Tibial artery (tissue), 4 donors: ENCODE results near the gene ITGAV.

ENCODE experiments used
- DNase-seq, 2 donors: peaks; one replicate each; pipeline ENCODE4 v3.0.0-alpha.2; 2019
- H3K27ac ChIP-seq, 2 donors: fragments of 200-600 bp; sonication (generic) in 1 of 2; 1 replicate in 1 of 2; 2 replicates in 1 of 2; pipeline ENCODE4 v1.5.1; 2018 to 2019; ENCODE audit warnings: mild to moderate bottlenecking in 1 of 2
- H3K27me3 ChIP-seq, 2 donors: fragments of 200-600 bp; sonication (generic) in 1 of 2; one replicate each; pipeline versions ENCODE4 v1.5.1 to v1.6.0; 2016 to 2019
- H3K36me3 ChIP-seq, 3 donors: fragments of 200-600 bp; sonication (generic) in 2 of 3; one replicate each; pipeline ENCODE4 v1.5.1; 2016 to 2019; ENCODE audit warnings: mild to moderate bottlenecking in 2 of 3
- H3K4me1 ChIP-seq, 4 donors: fragments of 200-600 bp; sonication (generic) in 2 of 4; 1 replicate in 3 of 4; 2 replicates in 1 of 4; pipeline ENCODE4 v1.5.1; 2016 to 2019
- H3K4me3 ChIP-seq, 2 donors: fragments of 200-600 bp; sonication (generic) in 1 of 2; 1 replicate in 1 of 2; 2 replicates in 1 of 2; pipeline ENCODE4 v1.5.1; 2018 to 2019; ENCODE audit warnings: mild to moderate bottlenecking in 2 of 2
- H3K9me3 ChIP-seq, 3 donors: fragments of 200-600 bp; sonication (generic) in 1 of 3; one replicate each; pipeline ENCODE4 v1.5.1; 2016 to 2019
- intact Hi-C: fragments of 100-400 bp; cut with DNase I; formaldehyde crosslinking; loops from one replicate; pipeline ENCODE4 v1.15.0; 2023; ENCODE audit warnings: low total_unique reads
- TF ChIP-seq, protein P1 (sequence below), 2 experiments: fragments of 200-600 bp in 1 of 2; fragments of 450-650 bp in 1 of 2; IDR thresholded peaks; one replicate each; pipeline ENCODE4 v1.5.1; 2017 to 2019; ENCODE audit warnings: antibody characterized with exemption in 2 of 2, mild to moderate bottlenecking in 1 of 2, moderate library complexity in 1 of 2

The ITGAV gene

DNA sequence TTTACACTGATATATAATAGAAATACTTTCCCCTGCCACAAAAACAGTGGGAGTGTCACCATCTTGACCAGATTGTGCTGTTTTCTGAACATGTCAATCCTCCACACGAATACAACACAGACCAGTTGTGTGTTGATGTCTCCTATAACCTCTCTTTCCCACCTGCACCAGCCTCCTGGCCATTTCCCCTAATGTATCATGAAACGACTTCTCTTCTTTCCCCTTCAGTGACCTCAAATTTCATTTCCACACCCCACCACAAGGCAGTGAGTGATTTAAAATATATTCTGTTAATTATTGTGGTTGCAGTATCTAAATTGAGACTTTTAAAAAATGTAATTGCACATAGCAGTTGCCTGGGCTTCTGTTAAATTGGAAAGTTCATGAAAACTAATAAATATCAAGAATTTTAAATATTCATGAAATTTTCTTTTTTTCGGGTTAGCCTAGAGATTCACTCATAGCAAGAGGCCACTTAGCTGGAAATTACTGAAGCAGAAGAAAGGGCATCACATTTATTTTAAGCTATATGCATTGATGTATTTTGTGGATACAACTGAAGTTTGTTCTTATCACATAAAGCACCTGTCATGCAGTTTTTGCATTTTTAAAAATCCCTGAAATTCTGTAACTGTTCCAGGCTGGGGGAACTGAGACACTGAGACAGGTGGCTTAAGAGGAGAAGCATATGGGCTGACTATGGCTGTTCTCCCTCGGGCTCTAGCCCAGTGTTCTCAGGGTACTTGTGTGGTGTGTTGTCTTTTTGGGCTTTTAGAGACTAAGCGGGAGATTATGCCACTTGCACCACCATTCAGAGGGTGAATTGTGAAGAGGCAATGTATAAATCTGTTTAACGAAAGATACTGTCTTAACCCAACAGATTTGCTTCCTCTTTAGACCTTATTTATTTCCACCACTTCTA, 119.9 kb downstream of the ITGAV start:
- Histone ChIP-seq H3K9me3 (no peaks in the 10 kb centered on the region), H3K4me3 (no peak overlapping the region), H3K27me3 (no peaks in the 10 kb centered on the region), H3K27ac (no peak overlapping the region), H3K4me1 (peaks cover 0 to 8% (median 0%) of the 10 kb centered on the region in 4 donors), H3K36me3 (no peaks in the 10 kb centered on the region)
- intact Hi-C loops: no loop called here
- DNase-seq: no peak
- TF ChIP-seq, protein P1, sequence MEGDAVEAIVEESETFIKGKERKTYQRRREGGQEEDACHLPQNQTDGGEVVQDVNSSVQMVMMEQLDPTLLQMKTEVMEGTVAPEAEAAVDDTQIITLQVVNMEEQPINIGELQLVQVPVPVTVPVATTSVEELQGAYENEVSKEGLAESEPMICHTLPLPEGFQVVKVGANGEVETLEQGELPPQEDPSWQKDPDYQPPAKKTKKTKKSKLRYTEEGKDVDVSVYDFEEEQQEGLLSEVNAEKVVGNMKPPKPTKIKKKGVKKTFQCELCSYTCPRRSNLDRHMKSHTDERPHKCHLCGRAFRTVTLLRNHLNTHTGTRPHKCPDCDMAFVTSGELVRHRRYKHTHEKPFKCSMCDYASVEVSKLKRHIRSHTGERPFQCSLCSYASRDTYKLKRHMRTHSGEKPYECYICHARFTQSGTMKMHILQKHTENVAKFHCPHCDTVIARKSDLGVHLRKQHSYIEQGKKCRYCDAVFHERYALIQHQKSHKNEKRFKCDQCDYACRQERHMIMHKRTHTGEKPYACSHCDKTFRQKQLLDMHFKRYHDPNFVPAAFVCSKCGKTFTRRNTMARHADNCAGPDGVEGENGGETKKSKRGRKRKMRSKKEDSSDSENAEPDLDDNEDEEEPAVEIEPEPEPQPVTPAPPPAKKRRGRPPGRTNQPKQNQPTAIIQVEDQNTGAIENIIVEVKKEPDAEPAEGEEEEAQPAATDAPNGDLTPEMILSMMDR (IDR thresholded peaks at IDR 0.05): no peak

DNA sequence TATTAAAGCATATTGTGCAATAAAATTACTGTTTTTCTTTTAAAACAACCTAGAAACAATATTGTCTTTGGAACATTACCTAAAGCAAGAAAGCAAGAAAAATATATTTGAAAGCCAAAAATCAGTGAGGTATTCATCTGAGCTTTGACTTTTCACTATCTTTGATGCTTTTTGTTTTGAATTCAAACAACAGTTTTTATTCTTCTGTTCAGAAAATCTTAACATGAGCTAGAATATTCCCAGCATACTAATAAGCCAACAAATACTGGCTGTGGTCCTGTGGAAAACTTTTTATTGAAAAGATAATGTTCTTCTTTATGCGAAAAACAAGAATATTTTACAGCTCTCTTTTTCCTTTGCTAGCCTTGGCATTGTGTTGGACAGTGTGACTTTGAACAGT, 123.8 kb downstream of the ITGAV start:
- H3K27ac ChIP-seq: no peak overlapping the region
- no peaks in the 10 kb centered on the region for H3K36me3 ChIP-seq
- no peak overlapping the region for H3K4me3 ChIP-seq
- TF ChIP-seq, protein P1 (IDR thresholded peaks at IDR 0.05): no peak
- H3K4me1 ChIP-seq: peaks cover 0 to 8% (median 0%) of the 10 kb centered on the region in 4 donors
- H3K27me3 ChIP-seq: no peaks in the 10 kb centered on the region
- intact Hi-C loops: no loop called here
- no peak for DNase-seq
- no peaks in the 10 kb centered on the region for H3K9me3 ChIP-seq

DNA sequence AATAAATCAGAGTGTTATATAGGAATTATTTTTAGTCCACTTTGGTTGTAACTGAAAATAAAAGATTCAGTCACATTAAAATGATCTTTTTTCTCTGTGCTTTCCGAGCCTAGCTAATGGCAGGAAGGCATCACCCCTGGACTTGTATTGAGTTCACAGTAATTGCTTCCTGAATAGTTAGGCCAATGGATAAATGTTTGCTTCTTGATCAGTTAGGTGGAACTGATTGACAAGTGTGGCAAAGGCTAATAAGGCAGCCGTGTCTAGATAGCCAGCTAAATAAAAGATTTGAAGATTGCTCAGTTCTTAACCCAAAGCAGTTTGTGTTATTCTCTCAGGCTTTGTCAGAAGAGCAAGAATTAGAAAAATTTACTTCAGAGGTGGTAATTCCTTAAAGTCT, 124.8 kb downstream of the ITGAV start:
- peaks cover 0 to 8% (median 0%) of the 10 kb centered on the region in 4 donors for H3K4me1 ChIP-seq
- intact Hi-C loops: no loop called here
- TF ChIP-seq, protein P1 (IDR thresholded peaks at IDR 0.05): no peak
- no peak overlapping the region for H3K27ac ChIP-seq
- no peak overlapping the region for H3K4me3 ChIP-seq
- H3K9me3 ChIP-seq: no peaks in the 10 kb centered on the region
- H3K27me3 ChIP-seq: no peaks in the 10 kb centered on the region
- DNase-seq: no peak
- H3K36me3 ChIP-seq: no peaks in the 10 kb centered on the region

DNA sequence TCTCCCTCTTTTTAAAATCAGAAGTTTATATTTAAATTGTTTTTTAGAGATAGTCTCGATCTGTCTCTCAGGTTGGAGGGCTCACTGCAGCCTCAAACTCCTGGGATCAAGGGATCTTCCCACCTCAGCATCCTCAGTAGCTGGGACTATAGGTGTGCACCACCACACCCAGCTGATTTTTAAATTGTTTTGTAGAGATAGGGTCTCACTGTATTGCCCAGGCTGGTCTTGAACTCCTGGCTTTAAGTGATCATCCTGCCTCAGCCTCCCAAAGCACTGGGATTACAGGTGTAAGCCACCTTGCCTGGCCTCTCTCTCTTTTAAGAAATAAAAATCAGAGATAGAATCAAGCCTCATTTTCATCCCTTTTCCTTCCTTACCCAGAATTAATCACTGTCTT, 126.1 kb downstream of the ITGAV start:
- Histone ChIP-seq H3K27me3 (no peaks in the 10 kb centered on the region), H3K4me1 (peaks cover 0 to 8% (median 0%) of the 10 kb centered on the region in 4 donors), H3K27ac (no peak overlapping the region), H3K4me3 (no peak overlapping the region), H3K9me3 (no peaks in the 10 kb centered on the region), H3K36me3 (no peaks in the 10 kb centered on the region)
- intact Hi-C loops: no loop called here
- DNase-seq: no peak
- TF ChIP-seq, protein P1 (IDR thresholded peaks at IDR 0.05): no peak

DNA sequence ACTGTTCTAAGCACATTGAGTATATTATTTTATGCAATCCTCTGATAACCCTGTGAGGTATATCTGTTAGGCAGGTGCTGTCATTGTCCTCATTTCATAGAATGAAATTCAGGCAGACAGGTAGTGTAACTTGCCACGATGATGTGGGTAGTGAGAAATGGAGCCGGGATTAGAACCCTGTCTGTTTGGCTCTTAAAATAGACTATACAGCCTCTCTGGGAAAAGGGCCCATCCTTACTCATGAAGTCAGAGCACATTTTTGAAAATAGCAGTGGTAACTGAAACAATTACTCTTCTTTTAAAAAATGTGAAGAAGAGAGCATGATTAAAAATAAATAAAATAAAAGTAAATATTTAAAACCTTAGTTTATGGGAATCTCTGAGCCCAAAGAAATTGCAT, 127.0 kb downstream of the ITGAV start:
- Histone ChIP-seq H3K36me3 (no peaks in the 10 kb centered on the region), H3K4me1 (peaks cover 0 to 8% (median 0%) of the 10 kb centered on the region in 4 donors), H3K27ac (no peak overlapping the region), H3K4me3 (no peak overlapping the region), H3K9me3 (no peaks in the 10 kb centered on the region), H3K27me3 (no peaks in the 10 kb centered on the region)
- intact Hi-C loops: no loop called here
- DNase-seq: no peak
- TF ChIP-seq, protein P1 (IDR thresholded peaks at IDR 0.05): no peak
